C1 segment of cervical spinal cord (tissue), 14 donors: Measurements from ENCODE around the gene BNC2.
"Not testable (repeated sequence)": the region's sequence is repeated elsewhere in the genome, so short reads cannot be mapped to it uniquely, and the experiment has no call there.

Experiments
- DNase-seq, 14 donors: peaks; one replicate each; lab custom pipeline; 2025; lab: John Stamatoyannopoulos, UW

The BNC2 gene

GRCh38 chr9:16458696-16459420 is 411.6 kb downstream of the BNC2 start:
- no peak for DNase-seq

- DNase-seq, result no peak
Observed at GRCh38 chr9:16455842-16456241, 414.6 kb downstream of the BNC2 start.

- DNase-seq, result no peak
Observed at GRCh38 chr9:16453390-16453789, 417.1 kb downstream of the BNC2 start.

GRCh38 chr9:16450578-16450977 is 419.9 kb downstream of the BNC2 start:
- no peak for DNase-seq

- no peak for DNase-seq
Observed at GRCh38 chr9:16450043-16450442, 420.4 kb downstream of the BNC2 start.

GRCh38 chr9:16449076-16449730 is 421.3 kb downstream of the BNC2 start:
- no peak for DNase-seq

- no peak for DNase-seq
Observed at GRCh38 chr9:16447946-16448345, 422.5 kb downstream of the BNC2 start.

GRCh38 chr9:16446636-16447035 is 423.8 kb downstream of the BNC2 start:
- no peak for DNase-seq

GRCh38 chr9:16445141-16445920 is 425.1 kb downstream of the BNC2 start:
- no peak for DNase-seq

GRCh38 chr9:16442622-16443021 is 427.8 kb downstream of the BNC2 start:
- DNase-seq, result no peak

GRCh38 chr9:16441791-16442190 is 428.7 kb downstream of the BNC2 start:
- no peak for DNase-seq

GRCh38 chr9:16438831-16439230 is 431.6 kb downstream of the BNC2 start:
- not testable (repeated sequence) for DNase-seq

GRCh38 chr9:16436545-16436944 is 433.9 kb downstream of the BNC2 start:
- no peak for DNase-seq

GRCh38 chr9:16434526-16434925 is 435.9 kb downstream of the BNC2 start:
- DNase-seq, result no peak

- DNase-seq, result no peak
Observed at GRCh38 chr9:16433494-16433893, 437.0 kb downstream of the BNC2 start.

GRCh38 chr9:16431666-16432392 is 438.6 kb downstream of the BNC2 start:
- DNase-seq, result no peak

GRCh38 chr9:16429671-16430070 is 440.8 kb downstream of the BNC2 start:
- DNase-seq, result no peak

- no peak for DNase-seq
Observed at GRCh38 chr9:16427873-16428427, 442.5 kb downstream of the BNC2 start.

- DNase-seq, result no peak
Observed at GRCh38 chr9:16426716-16427115, 443.8 kb downstream of the BNC2 start.

- no peak for DNase-seq
Observed at GRCh38 chr9:16425562-16426231, 444.8 kb downstream of the BNC2 start.

GRCh38 chr9:16422114-16422513 is 448.4 kb downstream of the BNC2 start:
- DNase-seq, result no peak
